HG03159 (cell line): ENCODE measurements around the gene TOP2A.
"Not testable (repeated sequence)": the region's sequence is repeated elsewhere in the genome, so short reads cannot be mapped to it uniquely, and the experiment has no call there.

Source experiments
- ATAC-seq: cut with Tn5 transposase; IDR thresholded peaks from one replicate; pipeline ENCODE4 v1.9.1; 2021; ENCODE audit warnings: mild to moderate bottlenecking, moderate library complexity; ENCODE audit not compliant: unreplicated experiment

TOP2A gene

GRCh38 chr17:40432864-40433528 lies 15.3 kb upstream of the TOP2A start:
- ATAC-seq: no peak

GRCh38 chr17:40431231-40431602 lies 13.5 kb upstream of the TOP2A start:
- ATAC-seq: no peak

DNA sequence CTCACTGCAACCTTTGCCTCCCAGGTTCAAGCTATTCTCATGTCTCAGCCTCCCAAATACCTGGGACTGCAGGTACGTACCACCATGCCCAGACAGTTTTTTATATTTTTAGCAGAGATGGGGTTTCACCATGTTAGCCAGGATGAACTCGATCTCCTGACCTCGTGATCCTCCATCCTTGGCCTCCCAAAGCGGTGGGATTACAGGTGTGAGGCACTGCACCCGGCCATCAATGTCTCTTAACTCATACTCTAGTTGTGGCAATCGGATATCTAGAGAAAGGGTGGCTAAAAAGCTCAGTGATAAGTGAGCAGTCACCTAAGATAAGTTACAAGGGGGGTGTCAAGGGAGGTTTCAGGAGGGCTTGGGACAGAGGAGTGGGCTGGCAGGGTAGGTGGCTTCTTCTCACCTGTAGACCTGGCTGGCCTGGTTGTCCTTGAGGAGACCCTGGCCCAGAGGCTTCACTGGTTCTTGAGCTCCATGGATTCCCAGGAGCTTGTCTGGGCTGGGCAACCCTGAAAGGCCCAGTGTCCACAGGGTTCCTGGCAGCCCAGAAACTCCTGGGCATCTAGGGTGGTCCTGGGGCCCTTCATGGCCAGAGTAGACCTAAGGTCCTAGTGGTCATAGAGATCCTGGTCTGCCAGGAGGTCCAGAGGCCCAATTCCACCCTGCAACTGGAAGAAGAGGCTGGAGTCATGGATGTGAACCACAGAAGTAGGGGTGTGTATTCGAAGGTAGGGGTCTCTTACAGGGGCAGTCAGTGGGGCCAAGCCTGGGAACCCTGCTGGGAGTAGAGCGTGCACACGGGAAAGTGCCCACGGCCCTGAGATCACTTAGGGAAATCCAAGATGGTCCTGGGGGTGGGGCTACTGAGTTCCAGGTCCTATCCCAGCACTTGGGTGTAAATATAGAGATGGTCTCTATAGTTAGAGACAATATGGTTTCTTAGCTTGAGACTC lies 12.9 kb upstream of the TOP2A start:
- no peak for ATAC-seq

DNA sequence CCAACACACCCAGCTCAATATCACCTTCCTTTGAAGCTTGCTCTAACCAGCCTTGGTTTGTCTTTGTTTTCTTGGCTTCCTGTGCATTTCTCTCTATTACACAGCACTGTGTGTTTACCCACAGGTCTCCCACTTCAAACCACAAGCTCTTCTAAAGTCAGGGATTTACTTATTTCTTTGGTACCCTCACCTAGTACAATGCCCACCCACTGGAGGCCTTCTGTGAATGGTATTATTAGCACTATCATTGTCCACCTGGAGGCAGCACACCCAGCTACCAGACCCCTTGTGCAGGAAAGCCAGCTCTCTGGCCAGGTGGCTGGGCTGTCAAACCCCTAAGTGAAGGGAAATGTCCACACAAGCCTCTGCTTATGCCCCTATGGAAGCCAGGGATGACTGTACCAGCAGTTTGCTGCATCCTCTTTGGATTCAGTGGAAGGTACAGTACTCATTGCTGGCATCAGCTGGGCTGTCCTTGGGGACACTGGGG lies 9.4 kb upstream of the TOP2A start:
- no peak for ATAC-seq

DNA sequence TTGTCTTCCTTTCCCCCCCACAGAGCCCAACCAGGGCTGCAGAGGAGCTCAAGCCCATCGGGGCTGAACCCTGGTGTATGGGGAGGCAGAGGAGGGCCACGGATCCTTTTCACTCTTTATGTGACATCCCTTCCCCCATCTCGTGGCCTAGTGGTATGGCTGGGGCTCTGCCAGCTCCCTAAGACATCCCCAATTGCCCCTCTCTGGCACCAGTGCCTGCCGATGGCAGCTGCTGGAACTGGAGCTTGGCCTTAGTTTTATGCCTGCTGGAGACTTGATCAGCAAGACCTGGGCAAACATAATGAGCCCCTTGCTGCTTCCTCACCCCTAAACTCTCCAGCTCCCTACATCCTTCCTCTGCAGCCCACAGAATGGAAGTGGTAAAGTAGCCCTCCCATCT lies 8.0 kb upstream of the TOP2A start:
- no peak for ATAC-seq

DNA sequence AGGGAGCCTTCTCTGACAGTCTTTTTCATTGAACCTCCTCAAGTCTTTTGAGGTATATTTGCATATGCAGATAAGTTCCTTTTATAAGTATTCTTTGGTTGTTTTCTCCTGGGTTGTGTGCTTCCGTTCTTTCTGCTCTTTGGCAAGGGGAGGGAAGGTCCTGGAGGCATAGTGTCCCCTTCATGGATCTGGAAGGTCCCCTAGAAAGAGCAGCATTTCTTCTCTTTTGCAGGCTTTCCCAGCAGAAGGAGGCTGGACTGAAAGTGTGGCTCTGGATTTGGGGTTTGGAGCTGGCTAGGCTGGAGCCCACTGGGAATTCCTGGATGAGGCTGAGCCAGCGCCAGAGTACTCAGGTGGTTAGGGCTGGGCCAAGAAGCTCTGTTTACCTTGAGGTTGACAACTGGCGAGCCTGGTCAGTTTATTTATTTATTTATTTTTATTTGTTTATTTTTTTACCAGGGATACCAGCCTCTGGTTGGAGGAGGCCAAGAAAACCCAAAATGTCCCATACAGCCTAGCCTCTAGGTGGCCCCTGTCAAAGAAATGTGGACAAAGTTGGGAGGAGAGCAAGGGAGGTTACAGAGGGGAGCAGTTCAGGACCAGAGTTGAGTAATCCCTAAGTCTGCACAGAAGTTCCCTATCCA lies 5.4 kb upstream of the TOP2A start:
- no peak for ATAC-seq

DNA sequence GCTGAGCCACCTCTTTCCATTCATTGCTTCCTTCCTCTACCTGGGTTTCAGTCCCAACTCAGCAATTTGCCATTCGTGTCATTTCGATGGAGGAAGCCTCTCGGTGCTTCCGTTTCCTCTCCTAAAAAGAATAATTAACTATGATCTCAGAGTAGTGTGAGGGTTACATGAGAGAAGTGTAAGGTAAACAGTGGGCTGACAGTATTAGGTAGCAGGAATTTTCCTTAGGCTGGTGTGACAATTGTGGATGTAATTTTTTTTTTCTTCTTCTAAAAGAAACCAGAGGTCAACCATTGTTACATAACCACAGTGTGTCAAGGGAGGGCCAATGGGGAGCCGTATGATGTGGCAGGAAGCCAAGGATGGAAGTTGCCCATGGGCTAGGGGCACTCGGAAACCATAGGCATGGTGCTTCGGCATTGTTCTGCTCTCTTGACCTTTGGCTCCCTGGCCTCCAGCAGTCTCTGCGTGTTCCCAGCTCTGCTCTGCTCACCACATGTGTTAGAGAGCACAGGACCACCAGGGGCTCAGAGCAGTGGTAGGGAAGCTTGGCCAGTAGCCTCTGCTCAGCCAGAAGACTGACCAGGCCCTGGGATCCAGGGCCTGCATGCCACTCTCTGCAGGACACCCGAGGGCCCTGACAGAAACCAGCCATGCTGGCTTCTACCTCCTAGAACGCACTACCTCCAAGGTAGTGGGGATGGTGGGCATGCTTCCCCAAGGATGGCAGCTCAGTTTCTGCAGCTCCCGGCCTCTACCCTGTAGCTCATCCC lies 2.0 kb upstream of the TOP2A start:
- no peak for ATAC-seq

DNA sequence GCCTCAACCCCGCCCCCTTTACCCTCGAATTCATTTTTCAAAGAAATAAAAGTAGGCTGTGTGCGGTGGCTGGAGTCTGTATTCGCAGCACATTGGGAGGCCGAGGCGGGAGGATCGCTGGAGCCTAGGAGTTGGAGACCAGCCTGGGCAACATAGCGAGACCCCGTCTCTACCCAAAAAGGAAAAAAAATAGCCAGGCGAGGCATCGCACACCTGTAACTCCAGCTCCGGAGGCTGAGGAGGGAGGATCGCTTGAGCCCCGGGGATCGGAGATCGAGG lies 671 bp upstream of the TOP2A start:
- no peak for ATAC-seq

DNA sequence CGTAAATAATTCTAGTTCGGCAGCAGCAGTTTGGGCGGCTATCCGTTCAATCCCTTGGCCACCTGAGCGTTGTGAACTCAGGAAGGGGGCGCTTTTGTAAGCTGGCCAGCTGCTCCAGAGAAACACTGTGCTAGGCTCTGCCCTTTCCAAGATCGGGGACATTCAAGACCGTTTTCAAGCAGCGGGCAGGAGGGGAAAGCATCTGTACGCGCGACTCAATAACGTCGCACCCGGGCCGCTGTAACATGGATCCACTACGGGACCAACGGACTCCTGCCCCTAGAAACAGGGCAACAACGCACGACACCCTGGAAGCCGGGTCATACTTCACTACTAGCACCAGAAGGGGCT lies 463 bp downstream of the TOP2A start:
- peak; percentile 20 for ATAC-seq

DNA sequence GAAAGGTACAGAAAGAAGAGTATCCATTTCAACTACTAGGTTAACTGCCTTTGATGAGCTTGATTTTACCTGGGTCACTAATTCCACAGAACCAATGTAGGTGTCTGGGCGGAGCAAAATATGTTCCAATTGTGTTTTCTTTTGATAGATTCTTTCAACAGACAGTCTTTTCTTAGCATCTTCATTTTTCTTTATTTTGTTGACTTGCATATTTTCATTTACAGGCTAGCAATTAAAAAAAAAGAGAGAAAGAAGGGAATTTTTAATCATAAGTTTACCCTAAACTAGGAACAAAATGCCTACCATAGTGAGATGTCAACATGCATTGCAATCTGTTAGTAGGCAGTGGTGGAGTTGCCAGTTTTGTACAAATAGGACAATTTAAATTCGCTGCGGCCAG lies 1.0 kb downstream of the TOP2A start:
- no peak for ATAC-seq

GRCh38 chr17:40415390-40415789 lies 2.3 kb downstream of the TOP2A start:
- ATAC-seq: no peak

DNA sequence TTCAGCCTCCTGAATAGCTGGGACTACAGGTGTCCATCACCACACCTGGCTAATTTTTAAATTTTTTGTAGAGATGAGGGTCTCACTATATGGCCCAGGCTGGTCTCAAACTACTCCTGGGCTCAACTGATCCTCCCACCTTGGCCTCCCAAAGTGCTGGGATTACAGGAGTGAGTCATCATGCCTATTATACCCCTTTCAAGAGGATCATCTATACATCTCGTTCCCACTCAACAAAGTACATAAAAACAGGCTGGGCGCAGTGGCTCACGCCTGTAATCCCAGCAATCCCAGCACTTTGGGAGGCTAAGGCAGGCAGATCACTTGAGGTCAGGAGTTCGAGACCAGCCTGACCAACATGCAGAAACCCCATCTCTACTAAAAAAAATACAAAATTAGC lies 3.4 kb downstream of the TOP2A start:
- not testable (repeated sequence) for ATAC-seq

GRCh38 chr17:40412880-40413279 lies 4.8 kb downstream of the TOP2A start:
- ATAC-seq: no peak

- no peak for ATAC-seq
Measured at GRCh38 chr17:40411821-40412220, 5.9 kb downstream of the TOP2A start.

DNA sequence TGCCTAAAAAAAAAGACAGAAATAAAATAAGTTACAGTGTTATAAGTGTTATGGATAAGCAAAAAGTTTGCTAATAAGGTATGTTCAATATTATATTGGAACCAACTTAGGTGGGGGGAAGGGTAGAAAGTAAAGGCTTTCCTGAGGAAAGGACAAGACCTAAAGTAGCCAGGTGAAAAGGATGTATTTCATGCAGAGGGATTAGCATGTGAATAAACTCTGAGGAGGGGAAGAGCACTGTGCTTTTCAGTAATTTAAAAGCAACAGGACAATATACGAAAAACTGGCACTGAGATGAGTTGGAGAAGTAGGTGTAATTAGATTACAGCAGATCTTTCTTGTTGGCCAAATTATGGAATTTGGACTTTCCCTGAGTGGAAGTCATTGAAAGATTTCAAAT lies 7.6 kb downstream of the TOP2A start:
- ATAC-seq: no peak

DNA sequence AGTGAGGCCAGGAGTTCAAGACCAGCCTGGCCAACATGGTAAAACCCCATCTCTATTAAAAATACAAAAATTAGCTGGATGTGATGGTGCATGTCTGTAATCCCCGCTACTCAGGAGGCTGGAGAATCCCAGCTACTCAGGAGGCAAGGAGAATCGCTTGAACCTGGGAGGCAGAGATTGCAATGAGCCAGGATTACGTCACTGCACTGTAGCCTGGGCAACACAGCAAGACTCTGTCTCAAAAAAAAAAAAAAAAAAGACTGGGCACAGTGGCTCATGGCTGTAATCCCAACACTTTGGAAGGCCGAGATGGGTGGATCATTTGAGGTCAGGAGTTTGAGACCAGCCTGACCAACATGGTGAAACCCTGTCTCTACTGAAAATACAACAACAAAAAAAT lies 8.2 kb downstream of the TOP2A start:
- not testable (repeated sequence) for ATAC-seq

DNA sequence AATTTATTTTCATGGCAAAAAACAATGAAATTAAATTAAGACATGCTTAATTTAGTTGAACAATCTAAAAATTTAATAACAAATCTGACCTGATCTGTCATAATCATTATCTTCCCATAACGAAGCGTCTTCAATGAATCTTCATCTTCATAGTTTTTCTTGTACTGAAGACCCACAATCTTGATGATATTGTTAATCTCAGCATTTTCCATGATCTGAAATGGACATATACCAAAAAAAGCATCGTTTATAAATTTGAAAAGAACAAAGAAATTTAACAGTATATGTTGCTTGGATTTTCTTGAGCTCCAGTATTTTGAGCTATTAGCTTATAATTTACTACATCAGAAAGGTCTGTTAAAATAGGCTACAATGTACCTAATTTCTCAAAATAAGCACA lies 10.2 kb downstream of the TOP2A start:
- ATAC-seq: no peak

DNA sequence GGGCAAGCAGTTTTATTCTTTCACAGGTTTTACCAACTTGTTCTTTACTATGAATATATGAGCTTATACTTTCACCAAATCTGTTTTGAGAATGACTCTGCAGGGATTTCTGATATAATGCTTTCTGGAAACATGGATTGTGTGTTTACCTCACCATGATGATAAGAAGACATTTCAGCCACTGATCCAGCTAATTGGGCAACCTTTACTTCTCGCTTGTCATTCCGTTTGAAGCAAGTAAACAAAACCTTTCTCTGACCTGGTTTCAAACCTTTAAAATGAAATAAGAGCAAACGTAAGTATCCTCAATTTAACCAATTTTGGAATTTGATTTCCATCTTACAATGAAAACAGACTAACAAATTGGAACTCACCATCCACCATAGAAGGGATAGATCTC lies 13.7 kb downstream of the TOP2A start:
- no peak for ATAC-seq

DNA sequence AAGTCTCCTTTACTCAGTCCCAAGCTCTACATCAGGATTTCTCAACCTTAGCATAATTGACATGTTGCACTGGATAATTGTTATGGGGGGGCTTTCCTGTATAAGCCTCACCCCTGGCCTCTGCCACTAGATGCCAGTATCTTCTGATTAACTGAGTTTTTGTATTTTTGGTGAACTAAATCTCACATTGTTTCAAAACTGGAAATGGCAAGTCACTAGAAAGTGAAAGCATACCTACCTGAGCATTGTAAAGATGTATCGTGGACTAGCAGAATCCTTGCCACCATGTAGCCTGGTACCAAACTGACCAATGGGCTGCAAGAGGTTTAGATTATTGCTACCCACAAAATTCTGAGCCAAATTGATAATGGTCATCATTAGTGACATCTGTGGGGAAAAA lies 15.0 kb downstream of the TOP2A start:
- ATAC-seq: no peak

- no peak for ATAC-seq
Measured at GRCh38 chr17:40399185-40399584, 18.5 kb downstream of the TOP2A start.

- not testable (repeated sequence) for ATAC-seq
Measured at GRCh38 chr17:40386555-40386954, 31.1 kb downstream of the TOP2A start.
